ENCODE measurements around the gene CEP131.

DNA sequence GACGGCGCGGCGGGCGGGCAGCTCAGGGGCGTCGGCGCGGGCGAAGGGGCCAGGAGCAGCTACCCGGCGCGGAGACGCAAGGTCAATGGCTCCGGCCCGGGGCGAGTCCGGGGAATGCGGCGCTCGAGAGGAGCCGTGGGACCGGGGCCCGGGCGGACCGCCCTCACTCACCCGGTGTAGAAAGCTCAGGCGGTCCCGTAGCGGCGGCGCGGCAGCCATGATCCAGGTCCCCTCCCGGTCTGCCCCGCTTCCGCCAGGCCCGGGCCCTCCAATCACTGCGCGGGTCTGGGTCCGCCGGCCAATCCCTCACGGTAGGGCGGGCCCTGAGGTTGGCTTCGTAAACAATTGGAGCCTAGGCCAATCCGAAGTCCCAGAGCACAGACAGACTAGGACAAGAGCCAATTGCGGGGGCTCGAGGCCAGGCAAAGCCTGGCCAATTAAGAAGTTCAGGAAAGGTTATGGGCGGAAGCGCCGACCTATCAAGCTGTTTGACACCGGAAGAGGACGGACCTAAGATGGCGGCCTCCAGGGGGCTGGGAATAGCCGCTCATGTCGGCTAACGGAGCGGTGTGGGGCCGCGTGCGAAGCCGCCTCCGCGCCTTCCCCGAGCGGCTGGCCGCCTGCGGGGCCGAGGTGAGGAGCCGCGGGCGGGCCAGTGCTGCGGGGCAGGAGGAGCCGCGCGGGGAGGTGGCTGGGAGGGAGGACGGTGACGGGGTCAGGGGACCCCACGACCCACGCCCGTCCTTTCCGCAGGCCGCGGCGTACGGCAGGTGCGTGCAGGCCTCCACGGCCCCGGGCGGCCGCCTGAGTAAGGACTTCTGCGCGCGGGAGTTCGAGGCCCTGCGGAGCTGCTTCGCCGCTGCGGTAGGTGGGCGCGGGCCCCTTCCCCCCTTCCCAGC is 16.3 kb upstream of the CEP131 start, which contains the start of the genes NDUFAF8 and TEPSIN:
- TF ChIP-seq, protein P1, sequence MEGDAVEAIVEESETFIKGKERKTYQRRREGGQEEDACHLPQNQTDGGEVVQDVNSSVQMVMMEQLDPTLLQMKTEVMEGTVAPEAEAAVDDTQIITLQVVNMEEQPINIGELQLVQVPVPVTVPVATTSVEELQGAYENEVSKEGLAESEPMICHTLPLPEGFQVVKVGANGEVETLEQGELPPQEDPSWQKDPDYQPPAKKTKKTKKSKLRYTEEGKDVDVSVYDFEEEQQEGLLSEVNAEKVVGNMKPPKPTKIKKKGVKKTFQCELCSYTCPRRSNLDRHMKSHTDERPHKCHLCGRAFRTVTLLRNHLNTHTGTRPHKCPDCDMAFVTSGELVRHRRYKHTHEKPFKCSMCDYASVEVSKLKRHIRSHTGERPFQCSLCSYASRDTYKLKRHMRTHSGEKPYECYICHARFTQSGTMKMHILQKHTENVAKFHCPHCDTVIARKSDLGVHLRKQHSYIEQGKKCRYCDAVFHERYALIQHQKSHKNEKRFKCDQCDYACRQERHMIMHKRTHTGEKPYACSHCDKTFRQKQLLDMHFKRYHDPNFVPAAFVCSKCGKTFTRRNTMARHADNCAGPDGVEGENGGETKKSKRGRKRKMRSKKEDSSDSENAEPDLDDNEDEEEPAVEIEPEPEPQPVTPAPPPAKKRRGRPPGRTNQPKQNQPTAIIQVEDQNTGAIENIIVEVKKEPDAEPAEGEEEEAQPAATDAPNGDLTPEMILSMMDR (IDR thresholded peaks at IDR 0.05; ENCODE audit: insufficient read depth, low read length), result no peak
- TF ChIP-seq, protein P2, sequence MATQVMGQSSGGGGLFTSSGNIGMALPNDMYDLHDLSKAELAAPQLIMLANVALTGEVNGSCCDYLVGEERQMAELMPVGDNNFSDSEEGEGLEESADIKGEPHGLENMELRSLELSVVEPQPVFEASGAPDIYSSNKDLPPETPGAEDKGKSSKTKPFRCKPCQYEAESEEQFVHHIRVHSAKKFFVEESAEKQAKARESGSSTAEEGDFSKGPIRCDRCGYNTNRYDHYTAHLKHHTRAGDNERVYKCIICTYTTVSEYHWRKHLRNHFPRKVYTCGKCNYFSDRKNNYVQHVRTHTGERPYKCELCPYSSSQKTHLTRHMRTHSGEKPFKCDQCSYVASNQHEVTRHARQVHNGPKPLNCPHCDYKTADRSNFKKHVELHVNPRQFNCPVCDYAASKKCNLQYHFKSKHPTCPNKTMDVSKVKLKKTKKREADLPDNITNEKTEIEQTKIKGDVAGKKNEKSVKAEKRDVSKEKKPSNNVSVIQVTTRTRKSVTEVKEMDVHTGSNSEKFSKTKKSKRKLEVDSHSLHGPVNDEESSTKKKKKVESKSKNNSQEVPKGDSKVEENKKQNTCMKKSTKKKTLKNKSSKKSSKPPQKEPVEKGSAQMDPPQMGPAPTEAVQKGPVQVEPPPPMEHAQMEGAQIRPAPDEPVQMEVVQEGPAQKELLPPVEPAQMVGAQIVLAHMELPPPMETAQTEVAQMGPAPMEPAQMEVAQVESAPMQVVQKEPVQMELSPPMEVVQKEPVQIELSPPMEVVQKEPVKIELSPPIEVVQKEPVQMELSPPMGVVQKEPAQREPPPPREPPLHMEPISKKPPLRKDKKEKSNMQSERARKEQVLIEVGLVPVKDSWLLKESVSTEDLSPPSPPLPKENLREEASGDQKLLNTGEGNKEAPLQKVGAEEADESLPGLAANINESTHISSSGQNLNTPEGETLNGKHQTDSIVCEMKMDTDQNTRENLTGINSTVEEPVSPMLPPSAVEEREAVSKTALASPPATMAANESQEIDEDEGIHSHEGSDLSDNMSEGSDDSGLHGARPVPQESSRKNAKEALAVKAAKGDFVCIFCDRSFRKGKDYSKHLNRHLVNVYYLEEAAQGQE (IDR thresholded peaks at IDR 0.05; ENCODE audit: insufficient replicate concordance, low read depth), result peak; percentile 31
- TF ChIP-seq POLR2AphosphoS5 (IDR thresholded peaks at IDR 0.05; ENCODE audit: low read depth), result peak; percentile 58

Data from HL-60 (cell line).